Adrenal gland (tissue), 5 donors: ENCODE results near the gene RHOXF2.
"Not testable (repeated sequence)": the region's sequence is repeated elsewhere in the genome, so short reads cannot be mapped to it uniquely, and the experiment has no call there.

Experiments used
- POLR2A ChIP-seq, 2 donors: fragments of 450-650 bp; IDR thresholded peaks; one replicate each; pipeline ENCODE4 v1.6.1; 2017; ENCODE audit warnings: antibody characterized with exemption in 2 of 2, mild to moderate bottlenecking in 2 of 2, moderate library complexity in 1 of 2
- TF ChIP-seq, protein P1 (sequence below), 6 experiments: fragments of 450-650 bp in 4 of 6; fragments of 200-600 bp in 2 of 6; sonication (generic) in 1 of 6; IDR thresholded peaks; 1 replicate in 5 of 6; 2 replicates in 1 of 6; pipeline versions ENCODE4 v1.5.1 to v1.8.0; 2016 to 2021; ENCODE audit warnings: antibody characterized with exemption in 6 of 6, mild to moderate bottlenecking in 2 of 6, moderate library complexity in 1 of 6
- donor health status: DM: no; HTN: no; CAD: no.

DNA sequence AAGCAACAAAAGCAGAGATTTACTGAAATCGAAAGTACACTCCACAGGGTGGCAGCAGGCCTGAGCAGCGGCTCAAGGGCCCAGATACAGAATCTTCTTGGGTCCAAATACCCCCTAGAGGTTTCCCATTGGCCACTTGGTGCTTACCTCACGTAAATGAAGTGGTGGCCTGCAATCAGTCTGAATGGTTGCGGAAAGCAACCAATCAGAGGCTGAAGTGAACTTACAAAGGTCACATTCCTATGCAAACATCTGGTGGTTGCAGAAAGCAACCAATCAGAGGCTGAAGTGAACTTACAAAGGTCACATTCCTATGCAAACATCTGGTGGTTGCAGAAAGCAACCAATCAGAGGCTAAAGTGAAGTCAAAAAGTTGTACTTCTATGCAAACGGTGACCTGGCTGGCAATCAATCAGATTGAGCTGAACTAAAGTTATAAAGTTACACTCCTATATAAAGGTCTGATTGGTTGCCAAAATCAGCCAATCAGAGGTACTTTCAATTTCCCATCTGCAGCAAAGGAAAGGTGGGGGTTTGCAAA is 30.0 kb upstream of the RHOXF2 start:
- TF ChIP-seq, protein P1, sequence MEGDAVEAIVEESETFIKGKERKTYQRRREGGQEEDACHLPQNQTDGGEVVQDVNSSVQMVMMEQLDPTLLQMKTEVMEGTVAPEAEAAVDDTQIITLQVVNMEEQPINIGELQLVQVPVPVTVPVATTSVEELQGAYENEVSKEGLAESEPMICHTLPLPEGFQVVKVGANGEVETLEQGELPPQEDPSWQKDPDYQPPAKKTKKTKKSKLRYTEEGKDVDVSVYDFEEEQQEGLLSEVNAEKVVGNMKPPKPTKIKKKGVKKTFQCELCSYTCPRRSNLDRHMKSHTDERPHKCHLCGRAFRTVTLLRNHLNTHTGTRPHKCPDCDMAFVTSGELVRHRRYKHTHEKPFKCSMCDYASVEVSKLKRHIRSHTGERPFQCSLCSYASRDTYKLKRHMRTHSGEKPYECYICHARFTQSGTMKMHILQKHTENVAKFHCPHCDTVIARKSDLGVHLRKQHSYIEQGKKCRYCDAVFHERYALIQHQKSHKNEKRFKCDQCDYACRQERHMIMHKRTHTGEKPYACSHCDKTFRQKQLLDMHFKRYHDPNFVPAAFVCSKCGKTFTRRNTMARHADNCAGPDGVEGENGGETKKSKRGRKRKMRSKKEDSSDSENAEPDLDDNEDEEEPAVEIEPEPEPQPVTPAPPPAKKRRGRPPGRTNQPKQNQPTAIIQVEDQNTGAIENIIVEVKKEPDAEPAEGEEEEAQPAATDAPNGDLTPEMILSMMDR (IDR thresholded peaks at IDR 0.05) = not testable (repeated sequence)
- not testable (repeated sequence) for TF ChIP-seq POLR2A (IDR thresholded peaks at IDR 0.05)
